Measurements from ENCODE around the gene SYNGR3. TPM values are rescaled to one million over a fixed set of nuclear protein-coding genes. Genes with fewer than 3 reads are reported as not detected.
A peak's percentile ranks its signal among the peaks of the same experiment; 100 is the strongest.

Gene SYNGR3
- total and polyA plus RNA-seq, 7 experiments from 2014 or later: 0.49 to 8.8 (median 0.92) TPM

DNA sequence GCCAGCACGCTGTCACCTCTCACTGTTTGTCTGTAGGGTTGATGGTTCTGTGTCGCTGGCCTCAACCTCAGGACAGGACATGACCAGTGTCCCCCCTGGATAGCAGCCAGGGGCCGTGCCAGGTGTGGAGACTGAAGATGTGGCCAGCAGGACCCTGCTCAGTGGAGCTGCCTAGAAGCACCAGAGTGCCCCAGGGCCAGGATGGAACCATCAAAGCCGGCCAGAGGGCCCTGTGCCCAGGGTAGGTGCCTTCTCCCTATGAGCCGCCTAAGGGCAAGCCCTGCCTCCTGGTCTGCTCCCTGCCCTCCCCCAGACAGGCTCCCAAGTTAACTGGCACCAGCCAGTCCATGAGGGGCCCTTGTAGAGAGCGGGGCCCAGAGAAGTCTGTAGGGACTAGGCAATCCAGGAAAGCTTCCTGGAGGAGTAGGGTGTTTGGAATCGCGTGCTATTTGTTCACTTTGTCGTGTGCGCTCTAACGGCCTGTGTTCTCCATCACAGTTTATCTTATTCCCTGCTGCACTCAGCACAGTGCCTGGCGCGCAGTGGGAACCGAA is 31.0 kb upstream of the SYNGR3 start:
- POLR2A ChIA-PET: interaction anchor here (0.6 to 3.4 kb wide), 4 partner anchors 12 to 32 kb away, joined by 3 to 38 read pairs (median 4); partner anchors contain the start of genes MSRB1 and TBL3
- peak; percentile 17 for ATAC-seq
- H3K27ac ChIP-seq (ENCODE audit: low read depth, low read length): no peak overlapping the region

DNA sequence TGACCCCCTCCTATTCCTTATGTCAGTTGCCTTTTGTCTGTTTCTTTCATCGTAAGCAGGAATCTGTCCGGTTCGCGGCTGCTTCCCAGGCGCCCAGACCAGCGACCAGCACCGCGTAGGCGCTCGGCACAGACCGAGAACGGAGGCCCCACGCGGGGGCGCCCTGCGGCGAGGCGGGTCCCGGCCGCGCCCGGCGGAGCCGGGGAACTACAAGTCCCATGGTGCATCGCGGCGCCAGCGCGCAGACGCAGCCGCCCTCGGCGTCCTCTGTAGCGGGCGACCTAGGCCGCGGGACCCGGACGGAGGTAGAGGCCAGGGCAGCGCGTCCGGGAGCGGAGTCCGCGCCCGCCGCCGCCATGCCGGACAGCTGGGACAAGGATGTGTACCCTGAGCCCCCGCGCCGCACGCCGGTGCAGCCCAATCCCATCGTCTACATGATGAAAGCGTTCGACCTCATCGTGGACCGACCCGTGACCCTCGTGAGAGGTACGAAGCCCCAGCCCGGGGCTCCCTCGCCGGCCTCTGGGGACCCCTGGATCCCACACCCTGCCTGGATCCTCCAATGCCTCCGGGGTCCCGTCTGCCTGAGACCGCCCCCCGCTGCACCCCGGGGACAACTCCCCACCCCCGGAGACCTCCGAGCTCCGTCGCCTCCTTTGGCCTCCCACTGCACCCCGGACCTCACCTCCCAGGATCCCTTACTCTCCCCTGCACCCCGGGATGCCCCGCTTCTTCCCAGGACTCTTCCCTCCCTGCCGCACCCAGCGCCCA is 30.3 kb upstream of the SYNGR3 start, which contains the start of gene NDUFB10:
NDUFB10 (plus strand) TSS at position 270 of the 771 bp plus-strand sequence; CDS start at position 357, 87 bp downstream.
- Histone ChIP-seq H3K27me3 (ENCODE audit: control insufficient read depth in 2 of 2, insufficient read depth in 2 of 2, low read length in 2 of 2) (no peaks in the 10 kb centered on the region), H3K9me3 (ENCODE audit: control insufficient read depth in 2 of 3, low read length in 3 of 3) (no peaks in the 10 kb centered on the region), H3K27ac (ENCODE audit: low read depth, low read length) (peak within 1 kb of the TSS; percentile 92), H3K4me1 (ENCODE audit: control insufficient read depth in 2 of 2, insufficient read depth in 2 of 2, low read length in 2 of 2) (peaks cover 25 to 38% of the 10 kb centered on the region in 2 donors), H3K36me3 (ENCODE audit: control insufficient read depth in 2 of 3, insufficient read depth in 3 of 3, low read length in 3 of 3) (peaks cover 8 to 26% (median 10%) of the 10 kb centered on the region in 3 experiments), H3K4me3 (ENCODE audit: low read length) (peak within 1 kb of the TSS; percentile 86)
- DNase-seq (peak; percentile 80 to 98 (median 89)), ATAC-seq (peak; percentile 97)
- peak within 1 kb of the TSS; percentile 82 to 95 (median 90) for H3K27ac Mint-ChIP-seq
- H3K27me3 Mint-ChIP-seq: peaks cover 0 to 2% (median 0%) of the 10 kb centered on the region in 5 donors
- intact Hi-C loops (cut with micrococcal nuclease): loop anchor here (1.0 to 10.0 kb wide), 9 partner anchors 12 to 553 kb away; partner anchors contain the start of genes MSRB1 (in 2 of the 2), ATP6V0C (in 1 of the 2), CRAMP1 (in 1 of the 2) and GFER (in 1 of the 2)
- peak within 1 kb of the TSS; percentile 85 to 97 (median 91) for H3K4me3 Mint-ChIP-seq
- H3K9me3 Mint-ChIP-seq: peaks cover 0 to 3% (median 0%) of the 10 kb centered on the region in 11 donors
- peaks cover 21 to 41% (median 27%) of the 10 kb centered on the region in 7 donors for H3K4me1 Mint-ChIP-seq
- ChIA-PET POLR2A (interaction anchor here (0.6 to 3.4 kb wide), 10 partner anchors 11 to 196 kb away, joined by 3 to 38 read pairs (median 4); partner anchors contain the start of genes MSRB1, TBL3 and TRAF7), CTCF (interaction anchor here (0.7 kb wide), 1 partner anchor 181 kb away, joined by 3 read pairs; no protein-coding TSS in a partner anchor)
- peaks cover 3 to 25% (median 10%) of the 10 kb centered on the region in 5 donors for H3K36me3 Mint-ChIP-seq

More for the DNA sequence above, 31.0 kb upstream of the SYNGR3 start:
- Mint-ChIP-seq H3K9me3 (peaks cover 0 to 3% (median 0%) of the 10 kb centered on the region in 11 donors), H3K36me3 (peaks cover 3 to 21% (median 8%) of the 10 kb centered on the region in 5 donors), H3K4me3 (peak overlapping the region; percentile 75 to 97 (median 91)), H3K4me1 (peaks cover 15 to 37% (median 23%) of the 10 kb centered on the region in 7 donors), H3K27ac (peak overlapping the region in 8 of 9 donors; percentile 44 to 95 (median 86)), H3K27me3 (peaks cover 0 to 2% (median 0%) of the 10 kb centered on the region in 5 donors)
- intact Hi-C loops (cut with micrococcal nuclease): loop anchor here (1.0 kb wide), 7 partner anchors 13 to 195 kb away; partner anchors contain the start of genes MSRB1 (in 2 of the 2), GFER (in 1 of the 2), NTHL1 (in 1 of the 2) and TSC2 (in 1 of the 2)
- H3K4me3 ChIP-seq (ENCODE audit: low read length): peak overlapping the region; percentile 86
- H3K9me3 ChIP-seq (ENCODE audit: control insufficient read depth in 2 of 3, low read length in 3 of 3): no peaks in the 10 kb centered on the region
- CTCF ChIA-PET: interaction anchor here (0.7 kb wide), 1 partner anchor 182 kb away, joined by 3 read pairs; no protein-coding TSS in a partner anchor
- H3K27me3 ChIP-seq (ENCODE audit: control insufficient read depth in 2 of 2, insufficient read depth in 2 of 2, low read length in 2 of 2): no peaks in the 10 kb centered on the region
- peaks cover 8 to 26% (median 10%) of the 10 kb centered on the region in 3 experiments for H3K36me3 ChIP-seq (ENCODE audit: control insufficient read depth in 2 of 3, insufficient read depth in 3 of 3, low read length in 3 of 3)
- peaks cover 21 to 36% of the 10 kb centered on the region in 2 donors for H3K4me1 ChIP-seq (ENCODE audit: control insufficient read depth in 2 of 2, insufficient read depth in 2 of 2, low read length in 2 of 2)
- DNase-seq: no peak

DNA sequence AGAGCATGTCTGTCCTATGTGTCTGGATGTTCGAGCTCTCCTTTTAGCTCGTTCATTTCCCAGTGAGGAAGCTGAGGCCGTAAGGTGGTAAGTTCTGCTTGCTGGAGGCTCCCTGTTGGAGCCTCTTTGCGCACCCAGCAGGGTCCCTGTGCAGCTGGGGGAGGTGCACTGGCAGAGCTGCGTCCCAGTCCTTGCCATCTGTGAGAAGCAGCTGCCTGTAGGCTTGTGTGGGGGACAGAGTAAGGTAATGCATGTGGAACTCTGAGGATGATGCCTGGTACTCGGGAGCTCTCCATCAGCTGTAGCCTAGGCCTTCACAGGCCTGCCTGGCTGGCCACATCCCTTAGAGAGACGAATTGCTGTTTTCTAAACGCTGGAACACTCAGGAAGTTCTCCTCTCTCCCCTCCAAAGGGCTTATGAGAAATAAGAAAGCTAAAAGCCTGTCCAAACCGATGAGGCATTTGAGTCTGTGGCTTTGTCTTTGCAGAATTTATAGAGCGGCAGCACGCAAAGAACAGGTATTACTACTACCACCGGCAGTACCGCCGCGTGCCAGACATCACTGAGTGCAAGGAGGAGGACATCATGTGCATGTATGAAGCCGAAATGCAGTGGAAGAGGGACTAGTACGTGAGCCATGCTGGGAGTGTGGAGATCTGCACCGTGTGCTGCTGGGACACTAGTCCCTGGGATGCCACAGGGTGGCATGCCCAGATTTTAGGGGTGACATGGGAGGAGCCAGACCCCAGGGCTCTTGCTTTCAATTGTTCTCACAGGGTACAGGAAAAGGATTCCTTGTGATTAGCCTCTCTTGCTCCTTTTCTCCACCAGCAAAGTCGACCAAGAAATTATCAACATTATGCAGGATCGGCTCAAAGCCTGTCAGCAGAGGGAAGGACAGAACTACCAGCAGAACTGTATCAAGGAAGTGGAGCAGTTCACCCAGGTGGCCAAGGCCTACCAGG is 28.8 kb upstream of the SYNGR3 start:
- H3K4me1 Mint-ChIP-seq: peaks cover 21 to 48% (median 32%) of the 10 kb centered on the region in 7 donors
- intact Hi-C loops (cut with micrococcal nuclease): loop anchor here (5.0 to 10.0 kb wide), 2 partner anchors 346 to 551 kb away; partner anchors contain the start of genes ATP6V0C (in 1 of the 2), CRAMP1 (in 1 of the 2) and IFT140 (in 1 of the 2)
- Histone ChIP-seq H3K4me3 (ENCODE audit: low read length) (peak overlapping the region; percentile 86), H3K36me3 (ENCODE audit: control insufficient read depth in 2 of 3, insufficient read depth in 3 of 3, low read length in 3 of 3) (peaks cover 8 to 26% (median 10%) of the 10 kb centered on the region in 3 experiments), H3K4me1 (ENCODE audit: control insufficient read depth in 2 of 2, insufficient read depth in 2 of 2, low read length in 2 of 2) (peaks cover 31 to 45% of the 10 kb centered on the region in 2 donors), H3K27ac (ENCODE audit: low read depth, low read length) (peak overlapping the region; percentile 92), H3K9me3 (ENCODE audit: control insufficient read depth in 2 of 3, low read length in 3 of 3) (no peaks in the 10 kb centered on the region), H3K27me3 (ENCODE audit: control insufficient read depth in 2 of 2, insufficient read depth in 2 of 2, low read length in 2 of 2) (no peaks in the 10 kb centered on the region)
- ChIA-PET POLR2A (interaction anchor here (0.8 to 3.4 kb wide), 12 partner anchors 10 to 194 kb away, joined by 3 to 38 read pairs (median 3); partner anchors contain the start of genes MSRB1, NOXO1, TBL3 and TRAF7), CTCF (interaction anchor here (1.2 kb wide), 1 partner anchor 9 kb away, joined by 5 read pairs; no protein-coding TSS in a partner anchor)
- H3K27me3 Mint-ChIP-seq: peaks cover 0 to 2% (median 0%) of the 10 kb centered on the region in 5 donors
- H3K27ac Mint-ChIP-seq: peak overlapping the region; percentile 82 to 95 (median 90)
- peaks cover 3 to 25% (median 10%) of the 10 kb centered on the region in 5 donors for H3K36me3 Mint-ChIP-seq
- peak overlapping the region; percentile 85 to 97 (median 91) for H3K4me3 Mint-ChIP-seq
- H3K9me3 Mint-ChIP-seq: peaks cover 0 to 3% (median 0%) of the 10 kb centered on the region in 11 donors
- DNase-seq (no peak), ATAC-seq (no peak)

DNA sequence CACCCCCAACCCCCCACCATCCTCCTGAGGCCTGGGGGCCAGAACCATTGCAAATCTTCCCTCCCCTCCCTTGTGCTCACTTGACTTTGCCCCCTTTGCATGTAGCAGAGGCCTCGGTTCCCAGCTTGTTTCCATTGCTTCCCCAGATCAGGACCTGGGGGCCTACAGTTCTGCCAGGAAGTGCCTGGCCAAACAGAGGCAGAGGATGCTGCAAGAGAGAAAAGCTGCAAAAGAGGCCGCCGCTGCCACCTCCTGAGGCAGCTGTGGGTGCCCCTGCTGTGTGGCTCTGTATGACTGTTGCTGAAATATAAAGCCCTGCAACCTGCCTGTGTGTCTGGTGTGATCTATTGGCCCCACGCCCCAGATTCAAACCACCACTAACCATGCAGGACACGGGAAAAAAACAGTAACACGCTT is 28.1 kb upstream of the SYNGR3 start:
- Mint-ChIP-seq H3K4me1 (peaks cover 21 to 49% (median 32%) of the 10 kb centered on the region in 7 donors), H3K27me3 (peaks cover 0 to 2% (median 0%) of the 10 kb centered on the region in 5 donors), H3K4me3 (peak overlapping the region in 6 of 10 donors; percentile 16 to 97 (median 40)), H3K9me3 (peaks cover 0 to 3% (median 0%) of the 10 kb centered on the region in 11 donors), H3K27ac (peak overlapping the region in 4 of 9 donors; percentile 64 to 88 (median 79)), H3K36me3 (peaks cover 3 to 25% (median 10%) of the 10 kb centered on the region in 5 donors)
- POLR2A ChIA-PET: interaction anchor here (1.3 to 3.4 kb wide), 7 partner anchors 9 to 193 kb away, joined by 3 to 38 read pairs (median 7); partner anchors contain the start of genes MSRB1, NOXO1, TBL3 and TRAF7
- H3K4me1 ChIP-seq (ENCODE audit: control insufficient read depth in 2 of 2, insufficient read depth in 2 of 2, low read length in 2 of 2): peaks cover 31 to 45% of the 10 kb centered on the region in 2 donors
- no peak for DNase-seq
- intact Hi-C loops (cut with micrococcal nuclease): loop anchor here (5.0 to 10.0 kb wide), 2 partner anchors 347 to 551 kb away; partner anchors contain the start of genes ATP6V0C (in 1 of the 2), CRAMP1 (in 1 of the 2) and IFT140 (in 1 of the 2)
- no peaks in the 10 kb centered on the region for H3K9me3 ChIP-seq (ENCODE audit: control insufficient read depth in 2 of 3, low read length in 3 of 3)
- H3K27ac ChIP-seq (ENCODE audit: low read depth, low read length): no peak overlapping the region
- CTCF ChIA-PET: no interaction called here
- peaks cover 8 to 26% (median 10%) of the 10 kb centered on the region in 3 experiments for H3K36me3 ChIP-seq (ENCODE audit: control insufficient read depth in 2 of 3, insufficient read depth in 3 of 3, low read length in 3 of 3)
- no peaks in the 10 kb centered on the region for H3K27me3 ChIP-seq (ENCODE audit: control insufficient read depth in 2 of 2, insufficient read depth in 2 of 2, low read length in 2 of 2)
- H3K4me3 ChIP-seq (ENCODE audit: low read length): no peak overlapping the region
- ATAC-seq: no peak
